NCI-H1092 (cell line): ENCODE data around the gene MVB12B.

Source experiments
- DNase-seq: peaks from one replicate; lab custom pipeline; 2025; lab: John Stamatoyannopoulos, UW

MVB12B gene

GRCh38 chr9:126431077-126431742, 104.6 kb downstream of the MVB12B start:
- DNase-seq: no peak

DNA sequence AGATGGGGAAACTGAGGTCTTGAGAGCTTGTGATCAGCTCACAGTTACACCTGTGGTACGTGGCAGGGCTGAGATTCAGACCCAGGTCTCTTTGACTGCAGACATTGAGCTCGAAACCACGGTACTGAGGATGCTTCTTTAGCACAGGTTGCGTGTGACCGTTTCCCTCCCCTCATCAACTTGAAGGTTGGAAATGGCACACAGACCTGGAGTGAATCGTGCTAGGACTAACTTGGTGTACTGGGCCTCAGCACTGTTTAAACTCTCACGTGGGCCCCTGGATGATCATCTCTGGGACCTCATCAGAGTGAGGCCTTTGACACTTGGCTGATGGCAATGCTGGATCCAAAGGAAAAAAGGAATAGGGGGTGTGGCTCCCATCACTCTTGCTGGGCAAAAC, 106.0 kb downstream of the MVB12B start:
- DNase-seq: no peak

DNA sequence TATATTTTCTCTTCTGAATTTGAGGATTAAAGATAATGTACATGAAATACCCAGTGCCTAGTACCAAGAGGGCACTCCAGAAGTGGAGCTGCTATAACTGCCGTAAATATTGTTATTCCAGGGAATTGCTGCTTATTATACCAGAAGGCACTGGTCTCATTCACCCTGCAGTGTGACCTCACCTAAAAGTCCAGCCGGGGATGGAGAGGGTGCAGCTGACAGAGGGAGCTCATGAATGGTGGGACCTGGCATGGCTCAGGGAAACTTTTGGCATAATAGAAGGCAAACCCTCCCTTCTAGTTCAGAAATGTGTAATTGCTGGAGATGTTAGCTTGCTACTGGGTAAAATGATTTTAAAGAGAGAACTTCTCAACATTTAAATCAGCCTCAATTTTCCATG, 108.5 kb downstream of the MVB12B start:
- DNase-seq: no peak

- DNase-seq: no peak
Observed at GRCh38 chr9:126435626-126436025, 109.0 kb downstream of the MVB12B start.

DNA sequence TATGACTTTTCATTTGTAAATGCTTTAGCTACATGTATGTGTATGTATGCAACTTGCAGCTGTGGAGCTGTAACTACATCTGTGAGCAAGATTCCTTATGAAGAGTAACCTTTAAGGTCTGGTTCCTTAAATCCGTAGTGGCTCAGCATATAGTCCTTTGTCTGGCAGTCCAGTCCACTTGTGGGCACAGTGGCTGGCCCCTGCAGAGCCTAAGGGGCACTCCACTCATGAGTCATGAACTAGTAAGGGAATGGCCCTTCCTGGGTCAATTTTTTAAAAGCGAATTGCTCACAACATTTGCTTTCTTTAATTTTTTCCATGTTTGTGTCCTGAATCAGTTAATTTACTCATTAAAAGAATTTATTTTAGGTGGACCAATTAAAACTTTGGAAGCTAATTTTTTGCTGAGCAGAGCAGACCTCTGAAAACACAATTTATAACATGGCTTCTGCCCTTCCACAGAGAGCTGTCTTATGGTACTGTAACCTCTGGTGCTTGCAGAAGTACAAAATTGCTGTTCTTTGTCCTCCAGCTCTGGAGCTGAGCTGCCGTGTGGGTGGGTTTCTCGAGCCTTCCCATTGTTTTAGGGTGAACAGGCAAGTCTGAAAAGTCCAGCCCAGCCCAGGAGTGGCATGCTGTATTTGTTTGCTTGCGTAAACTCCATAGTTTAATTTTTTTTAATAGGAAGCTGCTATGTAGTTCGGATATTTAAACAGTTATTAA, 110.1 kb downstream of the MVB12B start:
- no peak for DNase-seq

DNA sequence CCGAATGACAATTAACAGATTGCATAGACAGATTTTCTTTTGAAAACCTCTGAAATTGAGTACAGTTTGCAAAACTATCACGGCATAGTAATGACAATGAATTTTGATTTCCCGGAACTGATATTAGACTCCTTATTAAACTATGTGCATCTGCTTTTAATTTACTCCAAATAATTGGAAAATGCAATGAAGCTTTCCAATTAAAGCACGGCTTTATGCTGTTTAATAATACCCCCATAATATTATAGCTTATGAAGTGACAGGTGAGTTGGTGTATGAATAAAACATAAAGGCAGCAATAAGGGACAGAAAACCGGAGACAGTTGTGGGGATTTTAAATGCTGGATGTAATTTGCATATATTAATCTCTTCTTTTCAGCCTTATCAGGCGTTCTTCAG, 110.6 kb downstream of the MVB12B start:
- DNase-seq: no peak

- no peak for DNase-seq
Observed at GRCh38 chr9:126437701-126438100, 111.1 kb downstream of the MVB12B start.

DNA sequence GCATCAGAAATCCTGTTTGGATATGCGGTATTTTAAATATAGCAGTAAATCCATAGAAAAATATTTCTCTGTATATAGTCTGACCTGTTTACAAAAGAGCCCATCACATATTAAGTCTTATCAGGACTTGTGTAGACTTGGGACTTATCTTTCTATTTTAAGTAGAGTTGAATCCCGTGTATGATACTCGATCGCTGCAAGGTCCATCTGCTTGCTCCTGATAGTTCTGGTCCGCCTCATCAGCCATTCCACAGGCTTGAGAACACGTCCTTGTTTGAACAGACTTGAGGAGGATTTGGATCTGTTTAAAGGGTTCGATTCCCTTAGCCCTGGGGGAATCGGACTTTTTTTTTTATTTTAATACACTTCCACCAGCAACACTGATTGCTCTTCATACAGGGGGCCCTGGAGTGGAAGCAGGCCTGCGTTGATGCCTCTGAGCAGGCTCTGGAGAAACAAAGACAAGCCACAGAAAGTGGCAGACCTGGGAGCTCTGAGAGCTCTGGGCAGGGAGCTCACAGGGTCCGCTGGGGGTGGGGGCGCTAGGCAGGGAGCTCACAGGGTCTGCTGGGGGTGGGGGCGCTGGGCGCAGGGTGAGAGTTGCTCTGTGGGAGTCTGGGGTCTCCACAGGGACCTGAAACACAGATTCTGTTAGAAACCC, 112.2 kb downstream of the MVB12B start:
- no peak for DNase-seq

DNA sequence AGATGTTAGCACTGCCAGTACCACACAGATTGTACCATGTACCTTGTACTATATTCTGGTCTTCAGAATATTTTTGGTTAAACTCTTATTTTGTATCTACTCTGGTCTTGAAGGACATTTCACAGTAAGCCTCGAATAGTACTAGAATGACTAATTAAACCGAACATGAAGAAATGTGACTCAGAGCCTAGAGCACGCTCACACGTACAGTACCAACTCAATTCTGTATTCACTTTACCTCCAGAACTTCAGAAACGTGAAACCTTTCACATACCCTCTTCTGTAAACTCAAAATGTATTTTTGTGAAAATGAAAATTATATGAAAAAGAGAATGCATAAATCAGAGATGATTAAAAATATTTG, 112.8 kb downstream of the MVB12B start:
- DNase-seq: no peak

DNA sequence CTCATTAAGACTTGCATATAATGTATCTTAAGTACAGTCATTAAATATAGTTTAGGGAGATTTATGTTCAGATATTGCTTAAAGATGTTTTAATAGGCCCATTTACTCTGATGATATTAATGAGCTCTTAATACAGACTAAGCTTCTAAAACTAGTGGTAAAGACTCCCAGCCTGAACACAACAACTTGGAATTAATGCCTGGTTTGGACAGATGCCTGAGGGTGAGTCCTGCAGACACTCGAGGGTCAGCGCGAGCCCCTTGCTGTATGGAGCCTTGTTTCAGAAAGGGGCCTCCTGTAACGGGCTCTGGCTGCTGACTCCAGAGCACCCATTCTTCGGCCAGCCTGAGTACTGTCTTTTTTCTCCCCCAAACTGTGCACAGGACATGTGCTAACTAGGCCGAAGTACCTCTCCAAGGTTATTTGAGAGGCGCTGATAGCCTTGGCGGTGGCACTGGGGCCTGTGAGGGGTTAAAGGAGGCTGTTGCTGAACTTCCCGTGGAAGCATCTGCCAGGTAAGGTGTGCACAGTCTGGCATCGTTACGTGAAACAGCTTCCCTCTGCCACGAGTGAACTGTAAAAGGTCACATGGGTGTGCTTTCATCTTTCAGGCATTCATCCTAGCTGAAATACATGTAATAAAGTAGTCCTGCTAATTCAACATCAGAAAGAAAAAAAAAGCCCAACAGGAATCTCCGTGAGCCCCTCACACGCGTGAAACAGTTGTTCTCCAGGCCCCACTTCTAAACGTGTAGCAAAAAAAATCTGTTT, 113.4 kb downstream of the MVB12B start:
- DNase-seq: no peak

DNA sequence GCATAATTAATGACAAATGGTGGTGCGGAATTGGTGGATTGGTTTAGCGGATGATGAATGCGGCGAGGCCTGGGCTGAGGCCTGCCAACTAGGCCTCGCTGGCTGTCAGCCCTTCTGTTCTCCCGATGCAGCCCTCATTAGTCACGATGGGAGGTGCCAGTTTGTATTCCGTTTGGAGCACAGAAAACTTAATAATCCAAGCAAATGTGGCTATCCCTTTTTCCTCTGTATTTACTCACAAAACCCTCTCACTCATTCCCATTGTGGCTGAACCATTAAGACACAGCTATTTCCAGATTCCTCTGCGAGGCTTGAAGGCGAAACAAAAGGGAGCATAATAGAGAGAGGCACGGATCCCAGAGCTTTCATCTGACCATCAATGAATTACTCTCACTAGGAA, 114.3 kb downstream of the MVB12B start:
- DNase-seq: no peak

DNA sequence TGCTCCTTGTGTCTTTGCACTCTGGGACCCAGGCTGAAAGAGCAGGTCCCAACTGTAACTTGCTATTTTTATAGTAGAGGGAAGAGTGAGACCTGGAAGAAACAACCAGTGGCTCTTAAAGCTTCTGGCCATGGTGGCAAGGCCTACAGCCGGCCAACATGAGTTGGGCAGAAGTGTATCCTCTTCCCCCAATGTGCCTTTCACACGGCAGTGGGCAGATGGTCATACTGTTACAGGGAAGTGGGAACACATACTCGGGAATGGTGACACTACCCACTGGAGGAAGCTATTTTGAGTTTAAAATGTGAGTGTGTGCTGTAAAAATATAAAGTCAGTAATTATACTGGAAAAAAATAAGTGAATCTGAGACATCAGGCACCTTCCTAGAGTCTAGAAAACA, 116.0 kb downstream of the MVB12B start:
- no peak for DNase-seq

- no peak for DNase-seq
Observed at GRCh38 chr9:126443144-126443543, 116.5 kb downstream of the MVB12B start.

DNA sequence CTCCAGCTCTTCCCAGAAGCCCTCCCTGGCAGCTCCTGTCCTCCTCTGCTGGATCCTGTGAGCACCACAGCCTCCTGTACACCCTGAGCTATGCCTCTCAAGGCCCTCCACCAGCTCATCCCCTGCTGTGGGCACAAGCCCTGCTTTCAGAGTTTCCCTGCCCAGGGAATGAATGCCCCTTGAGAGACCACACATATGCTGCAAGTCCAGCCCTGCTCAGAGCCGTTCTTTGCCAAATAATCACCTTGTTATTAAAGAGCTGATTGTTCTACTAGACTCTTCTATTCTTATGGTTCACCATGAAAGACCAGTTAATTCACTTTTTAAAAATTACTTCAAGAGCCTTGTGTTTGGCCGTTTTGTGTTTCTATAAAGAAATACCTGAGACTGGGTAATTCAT, 121.5 kb downstream of the MVB12B start:
- no peak for DNase-seq

DNA sequence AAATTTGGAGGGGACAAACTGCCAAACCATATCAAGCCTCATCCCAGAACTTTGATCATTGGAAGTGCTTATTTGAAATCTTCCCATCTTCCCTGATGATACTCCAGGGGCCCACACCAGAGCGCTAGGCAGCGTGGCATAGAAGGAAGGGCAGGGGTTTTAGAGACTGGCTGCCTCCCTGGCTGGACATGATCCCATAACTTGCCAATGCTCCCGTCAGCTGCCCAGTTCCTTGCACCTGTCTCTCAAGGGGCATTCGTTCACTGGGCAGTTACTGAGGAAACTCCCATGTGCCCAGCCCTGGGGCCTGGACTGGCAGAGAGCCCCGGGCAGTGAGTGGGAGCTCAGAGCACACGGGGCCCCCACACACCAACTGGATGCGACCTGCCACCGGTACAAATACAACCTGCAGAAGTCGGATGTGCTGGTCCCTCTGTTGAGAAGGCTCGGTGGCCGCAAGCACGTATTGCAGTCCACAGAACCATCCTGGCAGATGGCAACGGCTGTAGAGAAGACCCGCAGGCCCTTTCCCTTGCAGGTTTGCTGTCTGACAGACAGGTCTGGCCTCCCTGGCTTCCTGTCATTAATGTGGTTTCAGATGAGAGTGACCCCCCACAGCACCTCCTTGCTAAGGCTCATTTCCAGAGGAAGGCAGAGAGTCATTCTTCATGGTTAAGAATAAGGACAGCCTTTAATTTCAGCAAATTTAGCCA, 122.4 kb downstream of the MVB12B start:
- DNase-seq: no peak

GRCh38 chr9:126449725-126450667, 123.4 kb downstream of the MVB12B start:
- DNase-seq: no peak

DNA sequence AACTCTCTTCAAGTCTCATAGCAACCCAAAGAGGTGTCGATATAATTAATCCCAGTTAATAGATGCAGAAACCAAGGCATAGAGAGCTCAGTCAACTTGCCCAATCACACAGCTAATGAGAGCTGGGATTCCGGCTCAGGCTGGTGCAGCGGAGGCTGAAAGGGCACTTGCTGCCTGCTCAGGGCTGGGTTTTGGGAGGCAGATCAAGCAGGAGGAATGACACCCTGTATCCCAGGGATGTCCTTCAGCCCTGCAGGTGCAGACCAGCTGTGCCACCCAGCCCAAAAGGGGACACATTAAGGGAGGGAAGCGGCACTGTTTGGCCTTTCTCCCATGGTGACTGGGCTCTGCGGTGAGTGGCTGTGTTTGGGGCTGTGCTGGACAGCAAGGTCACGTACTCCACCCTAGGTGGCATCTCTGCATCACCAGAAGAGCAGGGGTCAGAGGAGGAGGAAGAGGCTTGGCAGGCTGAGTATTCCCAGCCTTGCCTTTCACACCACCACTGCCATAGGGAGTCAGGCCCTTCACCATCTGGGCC, 124.1 kb downstream of the MVB12B start:
- DNase-seq: no peak

DNA sequence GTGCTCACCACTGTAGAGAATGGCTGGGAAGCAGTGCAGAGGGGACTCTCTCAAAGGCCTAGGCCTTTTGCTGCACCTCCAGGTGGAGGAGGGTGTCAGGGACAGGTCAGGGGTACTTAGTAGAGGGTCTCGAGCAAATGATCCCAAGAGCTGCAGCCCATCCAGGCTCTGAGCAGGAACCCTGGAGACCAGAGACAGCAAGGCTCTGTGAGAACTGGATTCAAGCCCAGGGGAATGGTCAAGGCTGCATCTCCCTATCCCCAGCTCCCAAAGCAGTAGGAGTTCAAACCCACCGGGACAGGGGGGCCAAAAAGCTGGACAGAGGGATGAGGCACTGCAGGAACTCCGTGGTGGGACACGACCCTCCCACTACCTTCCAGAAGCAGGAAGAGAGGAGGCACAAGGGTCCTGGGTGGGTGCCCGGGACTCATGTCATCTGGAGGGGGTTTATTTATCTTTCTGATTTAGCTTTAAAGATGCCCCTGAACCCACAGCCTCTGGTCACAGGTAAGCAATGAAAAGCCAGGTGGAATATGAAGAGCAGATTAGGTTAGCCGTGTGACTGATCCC, 124.8 kb downstream of the MVB12B start:
- DNase-seq: no peak

DNA sequence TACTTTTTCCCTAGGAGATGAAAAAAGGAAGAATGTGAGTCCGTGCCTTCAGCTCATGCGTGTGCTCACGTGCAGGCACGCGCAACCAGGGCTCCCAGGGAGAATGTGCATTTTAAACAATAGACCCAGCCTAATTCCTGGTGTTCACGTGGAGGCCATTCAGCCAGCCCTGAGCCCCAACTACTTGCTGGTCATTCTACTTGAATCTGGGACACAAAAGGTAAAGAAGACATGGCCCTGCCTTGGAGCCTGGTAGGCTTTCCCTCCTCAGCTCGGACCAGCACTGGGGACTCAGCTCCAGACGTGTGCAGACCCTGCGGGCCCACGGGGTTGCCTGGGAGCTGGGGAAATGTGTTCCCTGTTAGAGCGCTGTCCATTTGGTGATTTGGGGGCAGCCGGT, 125.5 kb downstream of the MVB12B start:
- DNase-seq: no peak
